ENCODE data around the gene RASSF3.

Gene RASSF3

GRCh38 chr12:64731683-64732082 is 121.4 kb downstream of the RASSF3 start:
- H3K36me3 ChIP-seq, result no peaks in the 10 kb centered on the region
- H3K4me1 ChIP-seq, result peaks cover 4% of the 10 kb centered on the region
- TF ChIP-seq CTCF (IDR thresholded peaks at IDR 0.05; ENCODE audit: low read depth, low read length), result no peak
- DNase-seq, result no peak
- no peaks in the 10 kb centered on the region for H3K9me3 ChIP-seq
- no peak overlapping the region for H3K4me3 ChIP-seq (ENCODE audit: low read depth, low read length)
- H3K27me3 ChIP-seq, result no peaks in the 10 kb centered on the region

GRCh38 chr12:64733857-64734256 is 123.6 kb downstream of the RASSF3 start:
- TF ChIP-seq CTCF (IDR thresholded peaks at IDR 0.05; ENCODE audit: low read depth, low read length), result no peak
- Histone ChIP-seq H3K9me3 (no peaks in the 10 kb centered on the region), H3K36me3 (peaks cover 13% of the 10 kb centered on the region), H3K4me3 (ENCODE audit: low read depth, low read length) (no peak overlapping the region), H3K4me1 (peaks cover 4% of the 10 kb centered on the region), H3K27me3 (no peaks in the 10 kb centered on the region)
- DNase-seq, result no peak

GRCh38 chr12:64735442-64735841 is 125.1 kb downstream of the RASSF3 start:
- no peaks in the 10 kb centered on the region for H3K9me3 ChIP-seq
- TF ChIP-seq CTCF (IDR thresholded peaks at IDR 0.05; ENCODE audit: low read depth, low read length), result no peak
- peaks cover 4% of the 10 kb centered on the region for H3K4me1 ChIP-seq
- H3K4me3 ChIP-seq (ENCODE audit: low read depth, low read length), result no peak overlapping the region
- no peak for DNase-seq
- no peaks in the 10 kb centered on the region for H3K27me3 ChIP-seq
- H3K36me3 ChIP-seq, result peaks cover 20% of the 10 kb centered on the region

- no peaks in the 10 kb centered on the region for H3K4me1 ChIP-seq
- peaks cover 23% of the 10 kb centered on the region for H3K36me3 ChIP-seq
- DNase-seq, result no peak
- no peaks in the 10 kb centered on the region for H3K9me3 ChIP-seq
- no peak for TF ChIP-seq CTCF (IDR thresholded peaks at IDR 0.05; ENCODE audit: low read depth, low read length)
- H3K27me3 ChIP-seq, result no peaks in the 10 kb centered on the region
- no peak overlapping the region for H3K4me3 ChIP-seq (ENCODE audit: low read depth, low read length)
These were observed 126.5 kb downstream of the RASSF3 start for GRCh38 chr12:64736771-64737170.

- no peak for DNase-seq
- no peaks in the 10 kb centered on the region for H3K27me3 ChIP-seq
These were observed 127.2 kb downstream of the RASSF3 start for GRCh38 chr12:64737539-64737938.

GRCh38 chr12:64739778-64740177 is 129.5 kb downstream of the RASSF3 start:
- Histone ChIP-seq H3K27me3 (no peaks in the 10 kb centered on the region), H3K36me3 (peaks cover 51% of the 10 kb centered on the region), H3K4me3 (ENCODE audit: low read depth, low read length) (no peak overlapping the region), H3K9me3 (no peaks in the 10 kb centered on the region), H3K4me1 (no peaks in the 10 kb centered on the region; the same call in 1 of the 2 replicates)
- no peak for TF ChIP-seq CTCF (IDR thresholded peaks at IDR 0.05; ENCODE audit: low read depth, low read length)
- no peak for DNase-seq

More at GRCh38 chr12:64737539-64737938, 127.2 kb downstream of the RASSF3 start:
- Histone ChIP-seq H3K9me3 (no peaks in the 10 kb centered on the region), H3K4me1 (no peaks in the 10 kb centered on the region; the same call in 1 of the 2 replicates), H3K4me3 (ENCODE audit: low read depth, low read length) (no peak overlapping the region), H3K36me3 (peaks cover 29% of the 10 kb centered on the region)
- no peak for TF ChIP-seq CTCF (IDR thresholded peaks at IDR 0.05; ENCODE audit: low read depth, low read length)

Data from BE2C (cell line).